A549 (cell line): ENCODE data around the gene PRG3. TPM values are rescaled to one million over a fixed set of nuclear protein-coding genes. Genes with fewer than 3 reads are reported as not detected.
A peak's percentile ranks its signal among the peaks of the same experiment; 100 is the strongest.

Source experiments
- ATAC-seq, 2 experiments: fragments of 200-7000 bp in 1 of 2; fragments of >200 bp in 1 of 2; cut with Nextera tagmentation in 1 of 2; cut with Tn5 transposase in 1 of 2; 3 replicates each; pipeline versions ENCODE4 v1.8.0 to v1.9.1; 2018 to 2020; ENCODE audit warnings: mild to moderate bottlenecking in 1 of 2, moderate library complexity in 1 of 2
- CTCF ChIA-PET: fragments of 300-600 bp; sonication (Branson Sonifier 250); formaldehyde crosslinking; extraction: SDS; loops from one replicate; lab custom pipeline; 2021; ENCODE audit warnings: antibody characterized with exemption, inconsistent platforms; lab: Yijun Ruan, JAX
- POLR2A ChIA-PET: fragments of 350-600 bp; formaldehyde crosslinking; extraction: SDS; loops from one replicate; lab custom pipeline; 2021; ENCODE audit warnings: antibody characterized with exemption, inconsistent platforms; lab: Yijun Ruan, JAX
- DNase-seq, 2 experiments: peaks; one replicate each; pipeline versions ENCODE4 v3.0.0 to v3.0.0-alpha.2; 2011 to 2016; ENCODE audit warnings: low read depth in 1 of 2, low spot score in 1 of 2
- FAIRE-seq: peaks from 2 replicates; lab custom pipeline; 2011; peaks lifted over from hg19 to GRCh38; lab: Jason Lieb, UNC
- H3K27ac ChIP-seq, 2 experiments: fragments of >200 bp; sonication (Bioruptor Twin); formaldehyde crosslinking; 3 replicates each; pipeline ENCODE4 v1.5.1; 2016 to 2017
- H3K4me1 ChIP-seq: fragments of >200 bp; sonication (Bioruptor Twin); formaldehyde crosslinking; 3 replicates; pipeline ENCODE4 v1.6.1; 2016
- H3K4me2 ChIP-seq: fragments of >200 bp; sonication (Bioruptor Twin); formaldehyde crosslinking; 3 replicates; pipeline ENCODE4 v1.6.1; 2016
- H3K4me3 ChIP-seq: fragments of >200 bp; sonication (Bioruptor Twin); formaldehyde crosslinking; 3 replicates; pipeline ENCODE4 v1.5.1; 2016
- H3K9me3 ChIP-seq: fragments of >200 bp; sonication (Bioruptor Twin); formaldehyde crosslinking; 3 replicates; pipeline ENCODE4 v1.6.1; 2016
- EHF ChIP-seq: fragments of 250-450 bp; sonication (Bioruptor Pico); IDR thresholded peaks from 2 replicates; pipeline ENCODE4 v1.5.0; 2020; ENCODE audit warnings: mild to moderate bottlenecking
- HOXB5 ChIP-seq: fragments of 250-450 bp; sonication (Bioruptor Pico); IDR thresholded peaks from 2 replicates; pipeline ENCODE4 v1.5.0; 2020; ENCODE audit warnings: mild to moderate bottlenecking, moderate library complexity
- JUNB ChIP-seq: fragments of >200 bp; sonication (Bioruptor Twin); formaldehyde crosslinking; IDR thresholded peaks from 2 replicates; pipeline ENCODE4 v1.6.1; 2016
- KDM1A ChIP-seq: fragments of 200-600 bp; sonication (generic); IDR thresholded peaks from 2 replicates; pipeline ENCODE4 v1.6.1; 2016; ENCODE audit warnings: low read depth, mild to moderate bottlenecking
- MYC ChIP-seq: IDR thresholded peaks from 2 replicates; pipeline ENCODE4 v1.6.1; 2012; ENCODE audit warnings: mild to moderate bottlenecking, inconsistent platforms, low read length, improper control_type of control experiment, borderline replicate concordance
- RCOR1 ChIP-seq: fragments of 150-350 bp; IDR thresholded peaks from 2 replicates; pipeline ENCODE4 v1.6.1; 2014; ENCODE audit warnings: antibody characterized with exemption, low read length, low read depth
- RNF2 ChIP-seq: fragments of 200-600 bp; sonication (generic); IDR thresholded peaks from 2 replicates; pipeline ENCODE4 v1.6.1; 2016; ENCODE audit warnings: low read depth, mild to moderate bottlenecking, antibody characterized with exemption, moderate library complexity, borderline replicate concordance
- WGBS: methylation state at CpG from one replicate; pipeline ENCODE4 v1.1.6; 2017; ENCODE audit errors: missing lambda C conversion rate; 5-methylcytosine and 5-hydroxymethylcytosine counted together
- polyA plus RNA-seq, 4 experiments: library from polyadenylated mRNA; depleted of rRNA in 3 of 4; stranded (reverse); fragments of >200 nt; fragmentation: RNase III in 1 of 4; extraction: RNeasy Plus Mini Kit Qiagen cat#74134 plus additional on column Dnase treatment in 1 of 4; gene quantifications; 2 replicates in 3 of 4; 3 replicates in 1 of 4; pipeline ENCODE4 v1.2.3, GENCODE V29; 2011 to 2017
- TF ChIP-seq, protein P1 (sequence below): fragments of 200-600 bp; sonication (generic); IDR thresholded peaks from 2 replicates; pipeline ENCODE4 v1.6.1; 2016; ENCODE audit warnings: antibody characterized with exemption, mild to moderate bottlenecking, moderate library complexity
- TF ChIP-seq, protein P2 (sequence below): fragments of >200 bp; sonication (Bioruptor Twin); formaldehyde crosslinking; IDR thresholded peaks from 3 replicates; pipeline ENCODE4 v1.6.1; 2016
- TF ChIP-seq, protein P3 (sequence below): IDR thresholded peaks from 2 replicates; pipeline ENCODE4 v1.6.1; 2012

The PRG3 gene
- polyA plus RNA-seq, 2 of the 4 experiments (the other 2 are of a cell fraction): not detected

DNA sequence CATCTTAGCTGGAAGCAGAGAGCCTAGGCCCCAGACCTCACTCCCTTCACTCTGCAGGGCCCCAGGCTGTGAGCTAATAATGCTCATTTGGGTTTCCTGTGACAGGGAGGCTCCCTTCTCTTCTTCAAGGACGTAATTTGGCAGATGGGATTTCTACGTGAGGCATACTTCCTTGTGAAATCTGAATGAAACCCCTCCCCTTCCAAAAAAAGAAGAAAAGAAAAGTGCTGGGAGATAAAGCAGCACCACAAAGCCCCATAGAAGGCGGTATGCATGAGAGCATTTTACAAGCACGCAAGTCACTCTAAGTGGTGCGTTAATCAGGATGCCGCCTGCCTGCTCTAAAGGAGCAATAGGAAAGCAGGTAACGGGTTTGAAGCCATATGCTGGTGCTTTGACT, 37.1 kb downstream of the PRG3 start:
- TF ChIP-seq, protein P1, sequence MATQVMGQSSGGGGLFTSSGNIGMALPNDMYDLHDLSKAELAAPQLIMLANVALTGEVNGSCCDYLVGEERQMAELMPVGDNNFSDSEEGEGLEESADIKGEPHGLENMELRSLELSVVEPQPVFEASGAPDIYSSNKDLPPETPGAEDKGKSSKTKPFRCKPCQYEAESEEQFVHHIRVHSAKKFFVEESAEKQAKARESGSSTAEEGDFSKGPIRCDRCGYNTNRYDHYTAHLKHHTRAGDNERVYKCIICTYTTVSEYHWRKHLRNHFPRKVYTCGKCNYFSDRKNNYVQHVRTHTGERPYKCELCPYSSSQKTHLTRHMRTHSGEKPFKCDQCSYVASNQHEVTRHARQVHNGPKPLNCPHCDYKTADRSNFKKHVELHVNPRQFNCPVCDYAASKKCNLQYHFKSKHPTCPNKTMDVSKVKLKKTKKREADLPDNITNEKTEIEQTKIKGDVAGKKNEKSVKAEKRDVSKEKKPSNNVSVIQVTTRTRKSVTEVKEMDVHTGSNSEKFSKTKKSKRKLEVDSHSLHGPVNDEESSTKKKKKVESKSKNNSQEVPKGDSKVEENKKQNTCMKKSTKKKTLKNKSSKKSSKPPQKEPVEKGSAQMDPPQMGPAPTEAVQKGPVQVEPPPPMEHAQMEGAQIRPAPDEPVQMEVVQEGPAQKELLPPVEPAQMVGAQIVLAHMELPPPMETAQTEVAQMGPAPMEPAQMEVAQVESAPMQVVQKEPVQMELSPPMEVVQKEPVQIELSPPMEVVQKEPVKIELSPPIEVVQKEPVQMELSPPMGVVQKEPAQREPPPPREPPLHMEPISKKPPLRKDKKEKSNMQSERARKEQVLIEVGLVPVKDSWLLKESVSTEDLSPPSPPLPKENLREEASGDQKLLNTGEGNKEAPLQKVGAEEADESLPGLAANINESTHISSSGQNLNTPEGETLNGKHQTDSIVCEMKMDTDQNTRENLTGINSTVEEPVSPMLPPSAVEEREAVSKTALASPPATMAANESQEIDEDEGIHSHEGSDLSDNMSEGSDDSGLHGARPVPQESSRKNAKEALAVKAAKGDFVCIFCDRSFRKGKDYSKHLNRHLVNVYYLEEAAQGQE: no peak
- TF ChIP-seq HOXB5 (CRISPR knock-in tag) (no peak), MYC (no peak), RNF2 (no peak)
- TF ChIP-seq, protein P2, sequence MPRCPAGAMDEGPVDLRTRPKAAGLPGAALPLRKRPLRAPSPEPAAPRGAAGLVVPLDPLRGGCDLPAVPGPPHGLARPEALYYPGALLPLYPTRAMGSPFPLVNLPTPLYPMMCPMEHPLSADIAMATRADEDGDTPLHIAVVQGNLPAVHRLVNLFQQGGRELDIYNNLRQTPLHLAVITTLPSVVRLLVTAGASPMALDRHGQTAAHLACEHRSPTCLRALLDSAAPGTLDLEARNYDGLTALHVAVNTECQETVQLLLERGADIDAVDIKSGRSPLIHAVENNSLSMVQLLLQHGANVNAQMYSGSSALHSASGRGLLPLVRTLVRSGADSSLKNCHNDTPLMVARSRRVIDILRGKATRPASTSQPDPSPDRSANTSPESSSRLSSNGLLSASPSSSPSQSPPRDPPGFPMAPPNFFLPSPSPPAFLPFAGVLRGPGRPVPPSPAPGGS: no peak
- TF ChIP-seq, protein P3, sequence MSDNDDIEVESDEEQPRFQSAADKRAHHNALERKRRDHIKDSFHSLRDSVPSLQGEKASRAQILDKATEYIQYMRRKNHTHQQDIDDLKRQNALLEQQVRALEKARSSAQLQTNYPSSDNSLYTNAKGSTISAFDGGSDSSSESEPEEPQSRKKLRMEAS: no peak
- FAIRE-seq (no peak), ATAC-seq (no peak), DNase-seq (no peak)
- Histone ChIP-seq H3K9me3 (no peaks in the 10 kb centered on the region), H3K27ac (no peak overlapping the region), H3K4me3 (no peak overlapping the region), H3K4me2 (no peak overlapping the region), H3K4me1 (peaks cover 12% of the 10 kb centered on the region)
- ChIA-PET CTCF (interaction anchor here (0.5 to 13.0 kb wide), 10 partner anchors 14 to 1170 kb away, joined by 3 to 139 read pairs (median 16); partner anchors contain the start of gene TIMM10), POLR2A (no interaction called here)
- 87% methylated on average over 7 of the region's 7 CpGs for WGBS

DNA sequence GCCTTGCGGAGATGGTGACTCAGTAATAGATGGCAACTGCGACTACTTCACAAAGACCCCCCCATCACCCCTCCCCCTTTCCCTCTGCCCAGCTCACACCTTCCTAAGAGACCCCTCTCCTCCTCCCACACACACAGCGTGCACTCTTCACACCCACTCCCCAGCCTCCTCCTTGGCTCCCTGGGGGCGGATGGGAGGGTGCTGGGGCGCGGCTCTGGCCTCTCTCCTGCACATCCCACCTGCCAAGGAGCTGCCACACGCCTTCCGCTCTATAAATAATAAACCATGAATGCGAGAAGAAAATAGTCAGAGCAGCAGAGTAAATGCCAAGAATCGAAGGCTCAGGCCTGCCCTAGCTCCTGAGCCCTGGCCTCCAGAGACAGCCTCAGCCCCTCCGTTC, 38.2 kb downstream of the PRG3 start:
- Histone ChIP-seq H3K4me1 (peaks cover 6% of the 10 kb centered on the region), H3K9me3 (no peaks in the 10 kb centered on the region), H3K27ac (0 out of 6 replicates have a peak overlapping the region, but pooled peaks of 1 of the 2 experiments have one; percentile 10), H3K4me2 (no peak overlapping the region), H3K4me3 (no peak overlapping the region)
- CTCF ChIA-PET: interaction anchor here (1.1 to 13.0 kb wide), 11 partner anchors 115 to 1171 kb away, joined by 3 to 139 read pairs (median 6); partner anchors contain the start of genes TIMM10 and UBE2L6
- TF ChIP-seq KDM1A (no peak), HOXB5 (CRISPR knock-in tag) (no peak), EHF (CRISPR knock-in tag) (no peak), RCOR1 (no peak)
- TF ChIP-seq, protein P1: no peak
- TF ChIP-seq, all 56 proteins: peak for 0
- WGBS: 85% methylated on average over 11 of the region's 11 CpGs
- POLR2A ChIA-PET: no interaction called here
- no peak for DNase-seq
- no peak for ATAC-seq
- FAIRE-seq: no peak

DNA sequence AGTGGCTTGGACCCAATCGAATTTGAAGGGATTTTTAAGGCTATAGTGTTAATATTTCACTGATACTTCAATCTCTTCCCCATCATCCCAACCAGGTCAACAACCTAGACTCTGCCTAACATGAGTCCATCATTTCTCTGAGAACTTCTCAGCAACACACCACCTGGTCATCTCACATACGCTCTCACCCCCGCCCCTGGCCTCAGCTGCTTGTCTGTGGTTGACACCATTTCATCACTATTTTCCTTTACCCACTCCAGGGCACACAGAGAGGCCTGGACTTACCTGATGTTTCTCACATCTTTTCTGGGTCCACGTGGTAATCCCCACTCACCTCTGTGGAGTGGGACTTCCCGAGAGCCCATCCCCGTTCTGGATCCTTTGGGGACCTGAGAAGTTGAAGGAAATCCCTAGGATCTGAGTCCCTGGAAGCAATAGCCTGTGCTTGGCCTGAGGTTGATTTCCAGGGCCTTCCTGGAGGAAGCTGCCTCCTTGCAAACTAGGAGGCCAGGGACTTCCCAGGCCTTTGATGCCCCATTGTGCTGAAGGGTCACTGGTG, 39.6 kb downstream of the PRG3 start:
- ATAC-seq (no peak), DNase-seq (no peak)
- CTCF ChIA-PET: interaction anchor here (0.7 to 13.0 kb wide), 9 partner anchors 10 to 500 kb away, joined by 3 to 139 read pairs (median 3); no protein-coding TSS in a partner anchor
- Histone ChIP-seq H3K4me3 (no peak overlapping the region), H3K4me1 (peaks cover 2% of the 10 kb centered on the region; the same call in 1 of the 3 replicates), H3K9me3 (no peaks in the 10 kb centered on the region)
- WGBS: 51% methylated on average over 6 of the region's 6 CpGs
- no peak for TF ChIP-seq JUNB
- TF ChIP-seq, all 56 proteins: peak for 0
- H3K4me2 ChIP-seq: no peak overlapping the region
- H3K27ac ChIP-seq: no peak overlapping the region
- POLR2A ChIA-PET: no interaction called here
- no peak for FAIRE-seq
